Activated T-cell treated with anti-CD3 and anti-CD28 coated beads for 48 hours (primary cell): Measurements from ENCODE around the gene MCM5.
A peak's percentile ranks its signal among the peaks of the same experiment; 100 is the strongest.
"Not testable (repeated sequence)": the region's sequence is repeated elsewhere in the genome, so short reads cannot be mapped to it uniquely, and the experiment has no call there.

ENCODE experiments used
- DNase-seq: peaks from one replicate; pipeline ENCODE4 v3.0.0-alpha.2; 2020; ENCODE audit warnings: low read depth

Gene MCM5

DNA sequence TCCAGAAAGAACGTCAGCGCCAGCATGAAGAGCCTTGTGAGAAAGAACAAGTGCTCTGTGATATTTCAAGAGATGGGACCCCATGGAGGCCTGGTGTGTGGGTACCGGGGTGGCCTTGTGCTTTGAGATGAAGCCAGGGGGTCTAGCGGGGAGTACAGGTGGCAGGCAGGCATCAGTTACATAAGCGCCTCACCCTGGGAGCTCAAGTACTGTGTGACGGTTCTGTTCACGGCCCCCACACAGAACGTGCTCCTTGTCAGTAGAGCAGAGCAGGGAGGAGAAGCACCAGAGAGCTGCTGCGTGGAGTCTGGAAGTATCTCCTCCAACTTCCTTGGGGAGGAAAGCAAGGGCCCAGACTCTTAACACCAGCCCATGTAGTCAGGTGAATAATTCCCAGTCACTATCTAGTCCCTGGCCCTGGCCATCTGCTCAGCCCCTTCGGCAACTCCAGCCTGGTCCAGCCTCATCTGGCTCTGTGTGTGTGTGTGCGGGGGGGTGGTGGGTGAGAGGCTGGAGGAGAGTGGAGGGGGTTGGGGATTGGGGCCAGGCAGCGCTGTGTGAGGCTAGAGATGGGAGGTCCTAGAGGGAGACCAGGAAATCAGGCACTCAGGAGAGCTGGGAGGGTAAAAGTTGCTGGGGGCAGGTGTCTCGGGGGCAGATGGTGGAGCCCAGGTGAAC lies 32.4 kb downstream of the MCM5 start:
- DNase-seq = no peak

DNA sequence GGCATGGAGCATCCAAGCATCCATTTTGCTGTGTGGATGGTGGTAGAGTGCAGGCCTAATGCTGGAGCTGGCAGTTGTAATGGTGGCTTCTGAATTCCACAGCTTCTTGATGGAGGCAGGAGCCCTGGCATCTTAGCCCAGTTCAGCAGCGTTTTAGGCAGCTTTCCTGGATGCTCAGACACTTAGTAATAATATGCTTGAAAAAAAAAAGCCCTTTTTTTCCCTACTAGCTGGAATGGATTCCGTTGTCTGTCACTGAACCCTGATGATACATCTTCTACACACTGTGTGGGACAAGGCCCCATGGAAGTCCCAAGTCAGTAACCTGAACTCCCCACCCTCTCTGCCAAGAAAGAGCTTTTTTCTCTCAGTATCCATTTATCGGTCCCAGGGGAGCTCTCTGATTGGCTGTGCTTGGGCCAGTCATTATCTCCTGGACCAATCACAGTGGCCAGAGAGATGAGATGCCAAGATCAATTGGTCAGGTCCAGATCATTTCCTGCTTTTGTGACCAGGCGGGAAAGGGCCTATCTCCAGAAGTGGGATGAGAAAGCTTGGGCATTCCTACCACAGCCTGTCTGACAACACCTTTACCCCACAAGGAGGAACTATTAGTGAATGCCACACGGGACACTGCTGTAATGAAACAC lies 34.2 kb downstream of the MCM5 start:
- DNase-seq = no peak

DNA sequence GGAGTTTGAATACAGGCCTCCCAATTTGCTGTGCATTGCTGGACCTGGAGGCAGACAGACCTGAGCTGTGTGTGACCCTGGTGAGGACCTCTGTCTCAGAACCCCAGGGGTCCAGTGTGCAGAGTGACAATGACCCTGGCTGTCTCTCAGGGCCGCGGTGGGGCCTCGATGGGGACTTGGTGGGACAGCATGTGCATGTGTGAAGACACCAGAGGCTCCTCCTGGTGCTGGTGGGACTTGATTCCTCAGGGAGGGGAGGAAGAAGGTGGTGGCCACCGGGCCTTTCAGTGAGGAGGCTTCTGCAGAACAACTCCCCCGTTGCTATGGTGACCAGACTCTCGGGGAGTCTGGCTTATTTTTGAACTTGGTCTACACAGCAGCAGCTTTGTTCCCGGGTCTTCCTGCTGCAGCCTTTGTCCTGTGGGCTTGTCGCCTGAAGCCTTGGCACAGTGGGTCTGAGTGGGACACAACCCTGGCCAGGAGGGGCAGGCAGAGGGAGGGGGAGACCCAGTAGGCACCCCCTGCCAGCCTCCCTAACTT lies 35.3 kb downstream of the MCM5 start:
- no peak for DNase-seq

DNA sequence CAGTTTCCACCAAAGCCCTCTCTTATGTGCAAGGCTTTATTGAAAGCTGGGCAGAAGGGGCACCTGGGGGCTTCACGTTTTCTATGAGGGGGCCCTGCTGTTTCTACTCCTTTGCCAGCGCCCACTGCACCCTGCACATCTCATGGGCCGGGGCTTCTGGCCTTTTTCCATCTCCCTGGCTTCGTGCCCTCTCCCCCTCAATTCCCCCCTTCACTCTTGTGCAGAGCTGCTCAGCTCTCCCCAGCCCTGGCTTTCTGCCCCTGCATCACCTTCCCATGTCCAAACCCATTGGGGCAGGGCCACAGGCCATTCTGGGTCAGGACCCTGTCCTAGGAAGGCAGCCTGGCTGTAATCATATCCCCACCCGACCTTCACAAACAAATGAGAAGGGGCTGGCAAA lies 36.5 kb downstream of the MCM5 start:
- no peak for DNase-seq

DNA sequence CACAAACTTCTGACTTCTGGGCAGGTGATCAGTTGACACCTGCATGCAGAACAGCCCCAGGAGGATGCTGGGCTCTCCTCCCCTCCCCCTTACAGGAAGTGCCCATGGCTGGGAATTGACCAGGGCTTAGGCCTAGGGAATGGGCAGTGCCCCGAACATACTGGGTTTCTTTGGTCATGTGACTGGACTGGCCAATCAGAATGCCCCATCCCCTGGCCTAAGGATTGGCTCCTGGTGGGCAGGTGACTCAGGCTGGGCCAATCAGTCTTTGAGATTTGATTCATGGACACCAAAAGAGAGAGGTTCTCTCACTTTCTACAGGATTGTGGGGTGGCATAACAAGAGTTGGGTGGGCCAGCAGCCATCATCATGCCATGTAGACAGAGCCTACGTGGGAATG lies 37.1 kb downstream of the MCM5 start:
- DNase-seq = peak; percentile 18

DNA sequence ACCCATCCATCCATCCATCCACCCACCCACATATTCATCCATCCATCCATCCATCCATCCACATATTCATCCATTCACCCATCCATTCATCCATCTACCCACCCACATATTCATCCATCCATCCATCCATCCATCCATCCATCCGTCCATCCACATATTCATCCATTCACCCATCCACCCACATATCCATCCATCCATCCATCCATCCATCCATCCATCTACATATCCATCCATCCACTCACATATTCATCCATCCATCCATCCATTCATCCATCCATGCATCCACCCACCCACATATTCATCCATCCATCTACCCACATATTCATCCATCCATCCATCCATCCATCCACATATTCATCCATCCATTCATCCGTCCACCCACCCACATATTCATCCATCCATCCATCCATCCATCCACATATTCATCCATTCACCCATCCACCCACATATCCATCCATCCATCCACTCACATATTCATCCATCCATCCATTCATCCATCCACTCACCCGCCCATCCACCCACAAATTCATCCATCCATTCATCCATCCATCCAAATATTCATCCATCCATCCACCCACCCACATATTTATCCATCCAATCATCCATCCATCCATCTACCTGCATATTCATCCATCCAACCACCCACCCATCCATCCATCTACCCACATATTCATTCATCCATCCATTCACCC lies 38.9 kb downstream of the MCM5 start:
- DNase-seq = not testable (repeated sequence)

DNA sequence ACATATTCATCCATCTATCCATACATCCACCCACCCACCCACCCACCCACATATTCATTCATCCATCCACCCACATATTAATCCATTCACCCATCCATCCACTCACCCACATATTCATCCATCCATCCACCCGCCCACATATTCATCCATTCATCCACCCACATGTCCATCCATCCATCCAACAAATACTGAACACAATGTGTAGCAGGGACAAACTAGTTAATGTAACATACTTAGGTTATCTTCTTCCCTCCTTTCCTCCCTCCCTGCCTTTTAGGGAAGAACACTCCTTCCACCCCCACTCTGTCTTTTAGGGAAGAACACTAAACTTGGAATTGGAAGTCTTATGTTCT lies 39.4 kb downstream of the MCM5 start:
- no peak for DNase-seq

DNA sequence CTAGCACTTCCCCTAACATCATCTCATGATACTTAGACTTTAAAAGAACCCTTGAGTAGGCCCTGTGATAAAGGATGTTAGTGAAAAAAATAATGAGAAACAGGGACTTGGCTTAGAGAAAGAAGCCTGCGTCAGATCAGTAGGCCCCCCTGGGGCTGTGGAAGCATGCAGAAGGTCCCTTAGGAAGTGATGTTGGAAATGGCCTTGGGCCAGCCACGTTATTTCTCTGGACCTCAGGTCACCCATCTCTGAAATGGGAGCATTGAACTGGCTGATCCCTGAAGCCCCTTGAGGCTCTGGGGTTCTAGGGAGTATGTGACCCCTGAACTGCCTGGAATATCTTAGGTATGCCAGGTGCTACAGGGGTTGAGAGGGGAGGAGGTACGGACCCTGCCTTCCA lies 40.2 kb downstream of the MCM5 start:
- no peak for DNase-seq

DNA sequence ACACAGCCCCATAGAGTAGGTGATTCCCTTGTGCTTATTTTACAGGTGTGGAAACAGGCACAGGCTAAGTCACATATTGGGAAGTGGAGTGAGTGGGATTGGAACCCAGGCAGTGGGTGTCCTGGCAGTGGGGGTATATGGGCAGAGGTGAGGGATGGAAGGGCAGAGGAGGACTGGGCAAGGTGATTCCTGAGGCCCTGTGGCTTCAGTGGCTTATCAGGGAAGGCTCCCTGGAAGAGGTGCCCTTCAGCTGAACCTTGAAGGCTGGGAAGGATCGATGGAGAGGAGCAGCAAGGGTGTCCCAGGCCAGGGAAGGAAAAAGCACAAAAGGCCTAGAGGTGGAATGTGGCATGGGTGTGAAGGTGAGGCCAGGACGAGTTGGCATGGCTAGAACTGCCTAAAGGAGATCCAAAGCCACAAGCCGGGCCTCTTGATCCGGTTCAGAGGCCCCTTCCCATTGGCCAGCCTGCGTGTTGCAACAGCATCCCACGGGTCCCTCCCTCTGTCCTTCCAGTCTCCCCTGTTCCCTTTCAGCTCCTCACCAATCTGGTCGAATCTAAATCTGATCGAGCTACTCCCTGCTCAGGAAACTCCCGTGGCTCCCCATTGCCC lies 41.7 kb downstream of the MCM5 start:
- DNase-seq = no peak

DNA sequence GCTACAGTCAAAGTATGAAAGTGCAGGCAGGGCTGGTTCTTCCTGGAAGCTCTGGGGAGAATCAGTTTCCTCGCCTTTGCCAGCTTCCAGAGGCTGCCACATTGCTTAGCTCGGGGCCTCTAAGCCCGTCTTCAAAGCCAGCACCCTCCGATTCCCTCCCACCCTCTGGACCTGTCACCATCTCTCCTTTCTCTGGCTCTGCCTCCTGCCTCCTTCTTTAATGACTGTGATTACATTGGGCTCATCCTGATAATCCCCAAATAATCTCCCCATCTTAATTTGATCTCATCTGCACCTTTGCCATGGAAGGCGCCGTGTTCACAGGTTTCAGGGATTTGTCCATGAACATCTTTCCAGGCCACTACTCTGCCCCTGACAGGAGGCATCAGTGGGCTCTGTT lies 42.5 kb downstream of the MCM5 start:
- no peak for DNase-seq

DNA sequence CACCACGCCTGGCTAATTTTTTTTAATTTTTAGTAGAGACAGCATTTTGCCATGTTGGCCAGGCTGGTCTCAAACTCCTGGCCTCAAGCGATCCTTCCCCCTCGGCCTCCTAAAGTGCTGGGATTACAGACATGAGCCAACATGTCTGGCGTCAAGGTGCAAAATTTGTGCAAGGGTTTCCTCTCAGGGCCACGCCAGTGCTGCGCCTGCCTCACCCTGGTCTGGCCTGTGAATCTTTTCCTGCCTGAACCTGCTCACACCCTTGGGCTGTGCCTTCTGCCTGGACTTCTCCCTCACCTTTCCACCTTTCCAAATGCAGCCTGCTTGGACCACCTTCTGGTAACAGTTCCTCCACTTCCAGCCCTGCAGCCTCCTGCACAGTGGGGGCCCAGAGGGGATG lies 43.4 kb downstream of the MCM5 start:
- no peak for DNase-seq

DNA sequence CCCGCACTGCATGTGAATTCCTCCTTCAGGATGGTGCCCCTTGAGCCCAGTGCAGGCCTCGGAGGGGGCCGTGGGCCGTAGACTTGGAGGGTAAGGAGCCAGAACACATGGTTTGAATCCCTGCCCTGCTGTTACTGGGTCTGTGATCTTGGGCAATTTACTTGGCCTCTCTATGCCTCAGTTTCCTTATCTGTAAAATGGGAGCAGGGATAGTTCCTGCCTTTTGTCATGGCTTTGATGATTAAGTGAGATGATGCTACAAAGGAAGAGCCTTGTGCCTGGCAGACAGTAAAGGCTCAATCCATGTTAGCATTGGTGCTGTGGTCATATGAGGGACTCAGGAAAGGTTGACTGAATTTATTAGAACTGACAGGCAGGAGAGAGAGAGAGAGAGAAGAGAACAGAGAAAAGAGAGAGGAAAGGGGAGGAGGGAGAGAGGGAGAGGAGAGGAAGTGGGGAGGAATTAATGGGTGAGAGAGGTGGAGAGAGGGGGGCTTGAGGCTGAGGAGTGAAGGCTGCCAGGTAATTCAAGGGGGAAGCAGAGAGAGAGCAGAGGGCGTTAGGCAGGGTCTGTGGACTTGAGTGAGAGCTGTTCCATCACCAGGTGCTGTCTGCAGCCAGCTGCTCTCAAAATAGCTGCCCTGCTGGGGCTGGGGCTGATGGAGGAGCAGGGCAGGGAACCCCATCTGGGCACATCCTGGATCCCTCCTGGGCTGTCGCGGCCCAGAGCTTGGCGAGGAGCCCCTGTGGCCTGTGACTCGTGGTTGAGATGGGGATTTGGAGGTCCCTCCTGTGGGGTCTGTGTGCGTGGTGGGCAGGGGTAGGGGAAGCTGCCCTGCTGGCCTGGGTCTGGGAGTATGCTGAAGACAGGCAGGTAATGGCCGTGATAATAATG lies 44.1 kb downstream of the MCM5 start:
- DNase-seq = no peak

DNA sequence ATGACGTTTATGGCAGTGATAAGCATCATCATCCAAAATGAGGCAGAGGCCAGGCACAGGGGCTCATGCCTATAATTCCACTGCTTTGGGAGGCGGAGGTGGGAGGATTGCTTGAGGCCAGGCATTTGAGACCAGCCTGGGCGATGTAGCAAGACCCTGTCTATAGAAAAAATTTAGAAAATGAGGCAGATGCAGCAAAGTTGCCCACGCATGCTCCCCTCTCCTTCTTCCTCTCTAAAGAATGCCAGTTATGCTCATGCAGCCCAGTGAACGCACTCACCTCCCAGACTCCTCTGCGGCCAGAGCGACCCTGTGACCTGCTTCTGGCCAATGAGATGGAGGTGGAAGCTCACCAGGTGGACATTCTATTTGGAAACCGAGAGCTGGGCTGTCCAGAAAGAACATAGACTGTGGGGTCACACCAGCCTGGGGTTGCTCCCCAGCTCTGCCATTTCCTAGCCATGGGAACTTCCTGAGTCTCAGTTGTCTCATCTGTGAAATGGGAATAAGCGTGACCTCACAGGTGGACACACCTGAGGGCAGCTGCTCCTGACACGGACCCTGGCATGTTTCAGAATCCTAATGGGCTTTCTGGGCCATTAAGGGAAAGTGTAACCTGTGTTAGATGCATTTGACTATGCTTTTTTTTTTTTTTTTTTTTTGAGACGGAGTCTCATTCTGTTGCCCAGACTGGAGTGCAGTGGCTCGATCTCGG lies 44.9 kb downstream of the MCM5 start:
- no peak for DNase-seq

DNA sequence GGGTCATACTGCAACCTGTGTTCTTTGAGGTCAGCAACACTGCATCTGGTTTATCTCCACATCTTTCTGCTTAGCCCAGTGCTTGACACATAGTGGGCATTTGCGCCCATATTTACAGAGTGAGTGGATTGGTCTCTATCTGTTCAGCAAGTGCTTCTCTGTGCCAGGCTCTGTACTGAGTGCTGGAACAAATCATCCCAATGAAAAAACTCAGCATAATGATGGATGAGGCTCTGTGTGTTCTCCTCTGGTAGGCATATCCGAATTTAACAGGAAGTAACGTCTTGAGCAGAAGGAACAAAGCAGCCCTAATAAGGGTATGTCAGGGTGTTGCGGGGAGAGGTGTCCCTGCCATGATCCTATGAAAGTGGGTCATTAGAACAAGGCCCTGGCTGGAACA lies 46.0 kb downstream of the MCM5 start:
- no peak for DNase-seq

DNA sequence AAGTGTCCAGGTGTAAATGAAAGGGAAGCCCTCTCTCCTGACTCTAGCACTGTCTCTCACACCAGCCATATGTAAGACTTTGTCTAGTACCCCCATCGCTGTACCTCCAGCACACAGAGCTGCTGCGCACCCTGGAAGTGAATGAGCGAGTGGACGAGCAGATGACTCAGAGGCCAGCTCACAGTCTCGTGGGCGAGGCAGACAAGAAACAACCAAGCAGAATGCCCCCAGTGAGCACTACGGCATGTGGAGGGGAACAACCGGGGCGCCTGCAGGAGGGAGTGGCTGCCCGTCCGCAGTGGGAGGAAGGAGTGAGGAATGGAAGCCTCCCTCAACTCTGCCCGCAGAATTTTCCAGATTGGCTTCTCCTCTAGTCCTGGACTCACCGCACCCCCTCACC lies 46.4 kb downstream of the MCM5 start:
- DNase-seq = no peak

DNA sequence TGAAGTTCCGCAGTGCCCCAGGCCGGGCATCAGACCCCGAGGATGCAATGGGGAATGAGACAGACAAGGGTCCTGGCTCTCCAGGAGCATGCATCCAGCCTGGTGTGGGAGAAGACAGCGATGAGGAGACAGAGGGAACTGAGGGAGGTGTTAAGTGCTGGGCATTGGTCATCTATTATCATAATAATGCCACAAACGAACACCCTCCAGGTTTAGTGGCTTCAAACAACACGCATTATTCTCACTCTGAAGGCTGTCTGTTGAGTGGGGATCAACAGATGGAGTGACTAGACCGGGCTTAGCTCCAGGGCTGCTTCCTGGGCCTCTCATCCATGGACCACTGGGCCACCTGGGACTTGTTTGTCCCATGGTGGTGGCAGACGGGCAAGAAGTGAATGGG lies 48.6 kb downstream of the MCM5 start:
- no peak for DNase-seq

DNA sequence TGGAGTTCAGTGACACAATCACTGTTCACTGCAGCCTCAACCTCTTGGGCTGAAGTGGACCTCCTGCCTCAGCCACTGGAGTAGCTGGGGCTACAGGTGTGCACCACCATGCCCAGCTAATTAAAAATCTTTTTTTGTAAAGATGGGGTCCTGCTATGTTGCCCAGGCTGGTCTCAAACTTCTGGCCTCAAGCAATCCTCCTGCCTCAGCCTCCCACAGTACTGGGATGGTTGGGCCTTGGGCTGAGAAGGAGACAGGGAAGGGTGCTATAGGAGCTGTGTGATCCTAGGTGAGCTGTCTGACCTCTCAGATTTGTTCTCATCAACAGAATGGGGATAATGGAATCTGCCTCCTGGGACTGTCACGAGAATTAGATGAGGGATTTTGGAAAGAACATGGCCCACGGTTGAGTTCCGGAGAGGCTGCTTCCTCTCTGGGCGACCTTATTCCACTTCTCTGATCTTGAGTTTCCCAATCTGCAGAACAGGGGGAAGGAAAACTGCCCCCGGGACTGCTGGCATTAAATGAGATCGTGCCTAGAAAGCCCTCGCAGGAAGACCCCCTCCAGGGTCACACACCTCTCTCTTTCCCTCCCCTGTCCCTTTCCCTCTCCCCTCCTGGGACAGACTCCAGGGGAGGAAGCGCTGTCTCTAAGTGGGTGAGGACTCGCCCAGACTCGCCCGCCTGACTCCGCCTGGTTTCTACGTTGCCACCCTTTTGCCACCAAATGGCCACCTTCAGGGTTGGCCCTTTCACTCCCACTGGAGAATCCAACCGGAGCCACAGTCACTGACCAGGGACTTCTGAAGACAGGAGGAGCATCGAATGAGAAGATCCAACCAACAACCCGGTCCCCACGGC lies 50.1 kb downstream of the MCM5 start:
- no peak for DNase-seq

DNA sequence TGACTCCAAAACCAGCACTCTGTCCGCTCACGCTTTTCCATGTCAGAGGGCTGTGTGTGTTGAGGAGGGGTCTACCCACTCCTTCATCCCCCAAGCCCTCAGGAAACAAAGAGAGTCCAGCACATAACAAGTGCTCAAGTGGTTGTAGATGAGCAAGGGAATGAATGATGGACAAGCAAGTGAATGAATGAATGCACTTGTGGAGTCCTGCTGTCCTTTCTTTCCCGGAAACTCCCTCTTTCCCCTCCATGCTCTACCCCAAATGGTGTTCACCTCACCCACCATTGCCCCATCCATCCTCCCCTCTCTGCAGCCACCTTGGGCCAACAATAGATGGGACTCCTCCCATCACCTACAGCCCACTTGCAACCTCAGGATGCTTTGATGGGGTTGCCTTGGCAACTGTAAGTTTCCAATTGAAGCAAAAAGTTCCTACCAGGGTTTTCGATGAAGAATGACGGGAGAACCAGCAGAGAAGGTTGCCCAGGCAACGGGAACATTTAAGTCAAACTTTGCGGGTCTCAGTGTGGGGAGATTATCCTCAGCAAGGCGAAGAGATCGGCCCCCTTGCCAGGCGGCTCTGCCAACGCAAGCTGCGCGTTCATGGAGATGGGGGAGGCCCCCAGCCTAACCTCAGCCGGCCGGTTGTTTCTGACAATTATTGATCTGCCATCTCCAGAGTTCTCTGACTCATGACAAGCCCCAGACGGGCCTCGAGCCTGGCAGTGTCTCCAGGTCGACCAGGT lies 51.1 kb downstream of the MCM5 start:
- DNase-seq = no peak

DNA sequence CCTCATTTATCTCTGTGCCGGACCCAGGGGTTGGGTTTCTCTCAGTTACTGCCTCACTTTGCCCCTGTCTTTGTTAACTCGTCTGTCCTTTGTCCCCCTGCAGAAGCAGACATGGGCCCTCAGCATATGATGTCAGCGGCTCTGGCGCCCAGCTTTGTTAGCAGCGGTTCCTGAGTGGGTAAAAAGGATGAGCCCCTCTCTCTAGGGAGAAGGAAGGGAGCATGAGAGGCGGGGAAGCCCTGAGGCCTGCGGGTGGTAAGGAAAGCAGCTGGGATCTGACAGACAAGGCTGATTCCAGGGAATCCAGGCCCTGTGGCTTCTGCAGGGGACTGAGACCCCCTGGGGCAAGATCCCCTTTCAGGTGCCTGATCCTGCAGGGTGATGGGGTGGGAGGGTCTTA lies 51.7 kb downstream of the MCM5 start:
- no peak for DNase-seq

DNA sequence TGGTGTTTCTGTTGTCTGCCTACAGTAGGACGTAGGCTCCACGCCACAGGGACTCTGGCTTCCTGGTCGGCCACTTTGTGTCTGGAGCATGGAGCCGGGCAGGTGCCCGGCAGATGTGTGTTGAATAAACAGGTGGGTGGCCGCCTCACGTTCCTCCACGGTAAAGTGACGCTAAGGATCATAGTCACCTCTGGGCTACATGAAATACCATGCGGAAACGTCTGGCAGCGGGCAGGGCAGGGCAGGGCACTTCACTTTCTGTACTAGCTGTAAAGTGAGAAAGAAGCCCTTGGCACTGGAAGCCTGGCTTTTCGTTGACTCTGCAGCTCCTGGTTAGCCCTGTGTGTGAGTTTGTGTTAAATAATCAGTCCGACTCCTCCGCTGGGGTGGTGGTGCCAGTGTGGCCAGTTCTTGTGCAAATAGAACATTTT lies 52.4 kb downstream of the MCM5 start:
- DNase-seq = no peak
